ENCODE data around the gene SHE.

GRCh38 chr1:154436433-154436832 is 65.8 kb downstream of the SHE start:
- no peak for TF ChIP-seq CTCF (IDR thresholded peaks at IDR 0.05; ENCODE audit: low read depth, low read length, missing input control)
- TF ChIP-seq REST (IDR thresholded peaks at IDR 0.05) = no peak
- no peak for TF ChIP-seq RAD21 (IDR thresholded peaks at IDR 0.05)
- TF ChIP-seq RXRA (IDR thresholded peaks at IDR 0.05) = no peak
- no peak for TF ChIP-seq ZBTB33 (IDR thresholded peaks at IDR 0.05)
- TF ChIP-seq GABPA (IDR thresholded peaks at IDR 0.05 in 1 of 2, conservative IDR thresholded peaks at IDR 0.05 in 1 of 2) = no peak
- no peak for TF ChIP-seq MAX (IDR thresholded peaks at IDR 0.05)

All from liver (tissue), 3 donors.